GM23248 (cell line): Measurements from ENCODE around the gene STEEP1.

ENCODE experiments used
- EZH2 ChIP-seq: fragments of 200-600 bp; sonication (generic); IDR thresholded peaks from 2 replicates; pipeline ENCODE4 v1.6.1; 2018; ENCODE audit warnings: antibody characterized with exemption, mild to moderate bottlenecking; ENCODE audit not compliant: insufficient read depth, poor library complexity, severe bottlenecking
- EZH2phosphoT487 ChIP-seq: fragments of 200-600 bp; sonication (generic); IDR thresholded peaks from 2 replicates; pipeline ENCODE4 v1.6.1; 2018; ENCODE audit warnings: antibody characterized with exemption, moderate library complexity, mild to moderate bottlenecking, low read depth; ENCODE audit not compliant: insufficient read depth

- no peak for TF ChIP-seq EZH2
- TF ChIP-seq EZH2phosphoT487 = no peak
These were observed 37.6 kb upstream of the STEEP1 start for GRCh38 chrX:119602701-119603255.
